Mesenchymal stem cell (in vitro differentiated cells and primary cell): Measurements from ENCODE around the gene RPS6KA2.

Experiments used
- DNase-seq: peaks from one replicate; pipeline ENCODE4 v3.0.0-alpha.2; 2013
- H2AFZ ChIP-seq: one replicate; pipeline ENCODE4 v1.6.1; 2013; ENCODE audit warnings: low read depth, mild to moderate bottlenecking, control low read depth, inconsistent platforms, low read length, moderate library complexity
- H2AK5ac ChIP-seq: 2 replicates; pipeline ENCODE4 v1.6.1; 2013; ENCODE audit warnings: low read length, moderate library complexity, mild to moderate bottlenecking, inconsistent platforms; ENCODE audit not compliant: severe bottlenecking
- H2BK120ac ChIP-seq: one replicate; pipeline ENCODE4 v1.6.1; 2013; ENCODE audit warnings: low read depth, mild to moderate bottlenecking, inconsistent platforms, low read length, moderate library complexity
- H2BK12ac ChIP-seq, 2 experiments: one replicate each; pipeline ENCODE4 v1.6.1; 2013; ENCODE audit warnings: inconsistent platforms in 2 of 2, low read length in 2 of 2, mild to moderate bottlenecking in 2 of 2, moderate library complexity in 2 of 2, control low read depth in 1 of 2
- H2BK15ac ChIP-seq: one replicate; pipeline ENCODE4 v1.6.1; 2013; ENCODE audit warnings: mild to moderate bottlenecking, low read depth, inconsistent platforms; ENCODE audit not compliant: poor library complexity, severe bottlenecking
- H2BK5ac ChIP-seq: 2 replicates; pipeline ENCODE4 v1.6.1; 2013; ENCODE audit warnings: low read depth, mild to moderate bottlenecking, low read length, control low read depth, inconsistent platforms; ENCODE audit not compliant: poor library complexity, severe bottlenecking
- H3K14ac ChIP-seq, 2 experiments: one replicate each; pipeline ENCODE4 v1.6.1; 2013; ENCODE audit warnings: inconsistent platforms in 2 of 2, low read length in 2 of 2, control low read depth in 1 of 2, mild to moderate bottlenecking in 1 of 2, moderate library complexity in 1 of 2
- H3K18ac ChIP-seq, 2 experiments: one replicate each; pipeline ENCODE4 v1.6.1; 2013; ENCODE audit warnings: inconsistent platforms in 2 of 2, low read length in 2 of 2, control low read depth in 1 of 2, low read depth in 1 of 2, mild to moderate bottlenecking in 1 of 2
- H3K23ac ChIP-seq, 2 experiments: one replicate each; pipeline ENCODE4 v1.6.1; 2013; ENCODE audit warnings: inconsistent platforms in 2 of 2, low read length in 2 of 2, mild to moderate bottlenecking in 2 of 2, moderate library complexity in 2 of 2, control low read depth in 1 of 2
- H3K27ac ChIP-seq: 2 replicates; pipeline ENCODE4 v1.5.1; 2013; ENCODE audit warnings: mild to moderate bottlenecking, moderate library complexity, low read length, control low read depth, inconsistent platforms; ENCODE audit not compliant: poor library complexity, severe bottlenecking
- H3K27me3 ChIP-seq, 2 experiments: 2 replicates each; pipeline versions ENCODE4 v1.6.1 to v1.7.0; 2013; ENCODE audit warnings: low read length in 2 of 2, mild to moderate bottlenecking in 2 of 2, moderate library complexity in 2 of 2, control low read depth in 1 of 2, inconsistent platforms in 1 of 2; ENCODE audit not compliant: control insufficient read depth in 1 of 2, insufficient read depth in 1 of 2
- H3K36me3 ChIP-seq, 2 experiments: 2 replicates each; pipeline versions ENCODE4 v1.6.1 to v1.7.0; 2013; ENCODE audit warnings: low read length in 2 of 2, control low read depth in 1 of 2, inconsistent platforms in 1 of 2, low read depth in 1 of 2, mild to moderate bottlenecking in 1 of 2; ENCODE audit not compliant: insufficient read depth in 2 of 2, control insufficient read depth in 1 of 2
- H3K4ac ChIP-seq, 2 experiments: one replicate each; pipeline ENCODE4 v1.6.1; 2013; ENCODE audit warnings: inconsistent platforms in 2 of 2, low read length in 2 of 2, mild to moderate bottlenecking in 2 of 2, moderate library complexity in 2 of 2, control low read depth in 1 of 2, low read depth in 1 of 2
- H3K4me1 ChIP-seq: 2 replicates; pipeline ENCODE4 v1.6.1; 2013; ENCODE audit warnings: low read depth, low read length, control low read depth; ENCODE audit not compliant: control insufficient read depth, insufficient read depth
- H3K4me2 ChIP-seq: 2 replicates; pipeline ENCODE4 v1.6.1; 2013; ENCODE audit warnings: low read length, mild to moderate bottlenecking, inconsistent platforms; ENCODE audit not compliant: poor library complexity, severe bottlenecking
- H3K4me3 ChIP-seq, 2 experiments: 2 replicates each; pipeline versions ENCODE4 v1.5.1 to v1.7.0; 2013; ENCODE audit warnings: low read length in 2 of 2, mild to moderate bottlenecking in 2 of 2, control low read depth in 1 of 2, low read depth in 1 of 2; ENCODE audit not compliant: insufficient read depth in 1 of 2
- H3K79me1 ChIP-seq: replicated peaks from 2 replicates; pipeline ENCODE4 v1.6.1; 2013; ENCODE audit warnings: mild to moderate bottlenecking, control low read depth, low read length, inconsistent platforms; ENCODE audit not compliant: poor library complexity, severe bottlenecking
- H3K9ac ChIP-seq: 2 replicates; pipeline ENCODE4 v1.7.0; 2013; ENCODE audit warnings: mild to moderate bottlenecking, low read length, moderate library complexity
- H3K9me3 ChIP-seq: 2 replicates; pipeline ENCODE4 v1.7.0; 2013; ENCODE audit warnings: mild to moderate bottlenecking, low read length; ENCODE audit not compliant: control insufficient read depth
- H4K8ac ChIP-seq: one replicate; pipeline ENCODE4 v1.6.1; 2013; ENCODE audit warnings: inconsistent platforms, mild to moderate bottlenecking, low read length, moderate library complexity
- H4K91ac ChIP-seq: one replicate; pipeline ENCODE4 v1.6.1; 2013; ENCODE audit warnings: mild to moderate bottlenecking, low read length, inconsistent platforms
- WGBS: methylation state at CpG from one replicate; pipeline ENCODE4 v1.1.7; 2013; ENCODE audit warnings: mixed read lengths; 5-methylcytosine and 5-hydroxymethylcytosine counted together

The RPS6KA2 gene

GRCh38 chr6:166494757-166495486 is 132.1 kb downstream of the RPS6KA2 start:
- H2BK12ac ChIP-seq, result no peak overlapping the region
- H3K9ac ChIP-seq, result no peak overlapping the region
- no peak overlapping the region for H2AK5ac ChIP-seq
- H3K4ac ChIP-seq, result no peak overlapping the region
- H3K27ac ChIP-seq, result no peak overlapping the region
- H3K79me1 ChIP-seq, result no peaks in the 10 kb centered on the region
- no peaks in the 10 kb centered on the region for H3K9me3 ChIP-seq
- H3K18ac ChIP-seq, result no peak overlapping the region
- H2BK120ac ChIP-seq, result no peak overlapping the region
- no peak for DNase-seq
- H2BK5ac ChIP-seq, result no peak overlapping the region
- H3K36me3 ChIP-seq, result peaks cover 9 to 22% of the 10 kb centered on the region in 2 experiments
- H4K8ac ChIP-seq, result no peak overlapping the region
- WGBS, result 94% methylated on average over 28 of the region's 31 CpGs
- H3K27me3 ChIP-seq, result no peaks in the 10 kb centered on the region
- peaks cover 4% of the 10 kb centered on the region for H3K4me1 ChIP-seq
- H2BK15ac ChIP-seq, result no peak overlapping the region
- no peak overlapping the region for H3K4me2 ChIP-seq
- H4K91ac ChIP-seq, result no peak overlapping the region
- no peak overlapping the region for H3K14ac ChIP-seq
- H3K23ac ChIP-seq, result peak overlapping the region in 1 of 2 experiments; percentile 56
- no peak overlapping the region for H3K4me3 ChIP-seq
- no peak overlapping the region for H2AFZ ChIP-seq

- 98% methylated on average over 9 of the region's 9 CpGs for WGBS
- no peak overlapping the region for H2AFZ ChIP-seq
Observed at GRCh38 chr6:166494101-166494441, 133.0 kb downstream of the RPS6KA2 start.

GRCh38 chr6:166493427-166494100 is 133.5 kb downstream of the RPS6KA2 start:
- Histone ChIP-seq H3K27ac (no peak overlapping the region), H3K4ac (no peak overlapping the region), H3K4me1 (peaks cover 4% of the 10 kb centered on the region), H3K9me3 (no peaks in the 10 kb centered on the region), H2AK5ac (no peak overlapping the region), H3K18ac (no peak overlapping the region), H4K8ac (no peak overlapping the region), H3K36me3 (peaks cover 11 to 17% of the 10 kb centered on the region in 2 experiments), H2BK5ac (no peak overlapping the region), H3K27me3 (no peaks in the 10 kb centered on the region), H4K91ac (no peak overlapping the region), H3K4me2 (no peak overlapping the region), H3K23ac (no peak overlapping the region), H3K79me1 (no peaks in the 10 kb centered on the region), H3K14ac (no peak overlapping the region), H2AFZ (no peak overlapping the region), H3K4me3 (no peak overlapping the region), H2BK15ac (no peak overlapping the region), H2BK120ac (no peak overlapping the region), H3K9ac (no peak overlapping the region), H2BK12ac (no peak overlapping the region)
- DNase-seq, result no peak
- WGBS, result 96% methylated on average over 19 of the region's 21 CpGs

More at GRCh38 chr6:166494101-166494441, 133.0 kb downstream of the RPS6KA2 start:
- no peak overlapping the region for H2BK15ac ChIP-seq
- H3K4me2 ChIP-seq, result no peak overlapping the region
- no peak overlapping the region for H3K4ac ChIP-seq
- no peak overlapping the region for H3K4me3 ChIP-seq
- H3K27ac ChIP-seq, result no peak overlapping the region
- no peak for DNase-seq
- H4K91ac ChIP-seq, result no peak overlapping the region
- H2BK12ac ChIP-seq, result no peak overlapping the region
- H3K14ac ChIP-seq, result no peak overlapping the region
- H3K4me1 ChIP-seq, result peaks cover 4% of the 10 kb centered on the region
- H4K8ac ChIP-seq, result no peak overlapping the region
- H3K36me3 ChIP-seq, result peaks cover 9 to 17% of the 10 kb centered on the region in 2 experiments
- no peak overlapping the region for H3K18ac ChIP-seq
- no peak overlapping the region for H3K23ac ChIP-seq
- H3K9ac ChIP-seq, result no peak overlapping the region
- no peak overlapping the region for H2BK5ac ChIP-seq
- no peaks in the 10 kb centered on the region for H3K79me1 ChIP-seq
- no peaks in the 10 kb centered on the region for H3K27me3 ChIP-seq
- H2BK120ac ChIP-seq, result no peak overlapping the region
- no peak overlapping the region for H2AK5ac ChIP-seq
- H3K9me3 ChIP-seq, result no peaks in the 10 kb centered on the region

- no peak overlapping the region for H3K23ac ChIP-seq
Observed at GRCh38 chr6:166492092-166492741, 134.8 kb downstream of the RPS6KA2 start.

More at GRCh38 chr6:166492092-166492741, 134.8 kb downstream of the RPS6KA2 start:
- Histone ChIP-seq H3K27ac (no peak overlapping the region), H2AFZ (no peak overlapping the region), H2BK5ac (no peak overlapping the region), H2BK120ac (no peak overlapping the region), H3K14ac (no peak overlapping the region), H3K27me3 (no peaks in the 10 kb centered on the region), H3K9ac (no peak overlapping the region), H3K4me2 (no peak overlapping the region), H2BK15ac (no peak overlapping the region), H4K8ac (no peak overlapping the region), H3K4me3 (no peak overlapping the region), H4K91ac (no peak overlapping the region), H3K4me1 (peaks cover 4% of the 10 kb centered on the region), H2BK12ac (no peak overlapping the region), H3K4ac (no peak overlapping the region), H2AK5ac (no peak overlapping the region), H3K36me3 (peaks cover 9 to 19% of the 10 kb centered on the region in 2 experiments), H3K9me3 (no peaks in the 10 kb centered on the region), H3K79me1 (no peaks in the 10 kb centered on the region), H3K18ac (no peak overlapping the region)
- DNase-seq, result no peak
- WGBS, result 52% methylated on average over 5 of the region's 5 CpGs
